ENCODE results near the gene DUSP8. TPM values are rescaled to one million over a fixed set of nuclear protein-coding genes. Genes with fewer than 3 reads are reported as not detected.

The DUSP8 gene
- total RNA-seq, 1 donor from 2014 or later = 2.2 TPM

GRCh38 chr11:1523779-1524178, 48.3 kb downstream of the DUSP8 start:
- Mint-ChIP-seq H3K27me3 (ENCODE audit: unreplicated experiment) (no peaks in the 10 kb centered on the region), H3K4me3 (ENCODE audit: unreplicated experiment) (no peak overlapping the region), H3K4me1 (ENCODE audit: unreplicated experiment) (no peaks in the 10 kb centered on the region), H3K36me3 (ENCODE audit: low read depth, unreplicated experiment) (no peaks in the 10 kb centered on the region), H3K9me3 (ENCODE audit: unreplicated experiment) (no peaks in the 10 kb centered on the region), H3K27ac (ENCODE audit: unreplicated experiment) (no peak overlapping the region)
- DNase-seq (ENCODE audit: low spot score) = no peak
- TF ChIP-seq CTCF (IDR thresholded peaks at IDR 0.05; ENCODE audit: unreplicated experiment) = no peak

- H3K4me1 Mint-ChIP-seq (ENCODE audit: unreplicated experiment) = no peaks in the 10 kb centered on the region
- no peak for DNase-seq (ENCODE audit: low spot score)
- H3K4me3 Mint-ChIP-seq (ENCODE audit: unreplicated experiment) = no peak overlapping the region
- no peaks in the 10 kb centered on the region for H3K36me3 Mint-ChIP-seq (ENCODE audit: low read depth, unreplicated experiment)
- no peak overlapping the region for H3K27ac Mint-ChIP-seq (ENCODE audit: unreplicated experiment)
- H3K9me3 Mint-ChIP-seq (ENCODE audit: unreplicated experiment) = no peaks in the 10 kb centered on the region
- no peak for TF ChIP-seq CTCF (IDR thresholded peaks at IDR 0.05; ENCODE audit: unreplicated experiment)
- H3K27me3 Mint-ChIP-seq (ENCODE audit: unreplicated experiment) = no peaks in the 10 kb centered on the region
Measured at GRCh38 chr11:1523077-1523476, 49.0 kb downstream of the DUSP8 start.

GRCh38 chr11:1522081-1522424, 50.0 kb downstream of the DUSP8 start:
- TF ChIP-seq CTCF (IDR thresholded peaks at IDR 0.05; ENCODE audit: unreplicated experiment) = no peak
- DNase-seq (ENCODE audit: low spot score) = no peak
- Mint-ChIP-seq H3K27me3 (ENCODE audit: unreplicated experiment) (no peaks in the 10 kb centered on the region), H3K27ac (ENCODE audit: unreplicated experiment) (no peak overlapping the region), H3K4me1 (ENCODE audit: unreplicated experiment) (peaks cover 8% of the 10 kb centered on the region), H3K4me3 (ENCODE audit: unreplicated experiment) (no peak overlapping the region), H3K9me3 (ENCODE audit: unreplicated experiment) (no peaks in the 10 kb centered on the region), H3K36me3 (ENCODE audit: low read depth, unreplicated experiment) (no peaks in the 10 kb centered on the region)

GRCh38 chr11:1521382-1522080, 50.5 kb downstream of the DUSP8 start:
- TF ChIP-seq CTCF (IDR thresholded peaks at IDR 0.05; ENCODE audit: unreplicated experiment) = no peak
- DNase-seq (ENCODE audit: low spot score) = no peak
- Mint-ChIP-seq H3K9me3 (ENCODE audit: unreplicated experiment) (no peaks in the 10 kb centered on the region), H3K36me3 (ENCODE audit: low read depth, unreplicated experiment) (no peaks in the 10 kb centered on the region), H3K27ac (ENCODE audit: unreplicated experiment) (peak overlapping the region; percentile 28), H3K4me3 (ENCODE audit: unreplicated experiment) (no peak overlapping the region), H3K4me1 (ENCODE audit: unreplicated experiment) (peaks cover 12% of the 10 kb centered on the region), H3K27me3 (ENCODE audit: unreplicated experiment) (no peaks in the 10 kb centered on the region)

GRCh38 chr11:1520663-1521267, 51.3 kb downstream of the DUSP8 start:
- H3K9me3 Mint-ChIP-seq (ENCODE audit: unreplicated experiment) = no peaks in the 10 kb centered on the region
- H3K4me1 Mint-ChIP-seq (ENCODE audit: unreplicated experiment) = peaks cover 16% of the 10 kb centered on the region
- TF ChIP-seq CTCF (IDR thresholded peaks at IDR 0.05; ENCODE audit: unreplicated experiment) = no peak
- H3K4me3 Mint-ChIP-seq (ENCODE audit: unreplicated experiment) = no peak overlapping the region
- H3K27me3 Mint-ChIP-seq (ENCODE audit: unreplicated experiment) = no peaks in the 10 kb centered on the region
- peak overlapping the region; percentile 28 for H3K27ac Mint-ChIP-seq (ENCODE audit: unreplicated experiment)
- DNase-seq (ENCODE audit: low spot score) = no peak
- no peaks in the 10 kb centered on the region for H3K36me3 Mint-ChIP-seq (ENCODE audit: low read depth, unreplicated experiment)
